ENCODE results near the gene SHANK1.

- TF ChIP-seq CTCF (IDR thresholded peaks at IDR 0.05) (no peak), EP300 (IDR thresholded peaks at IDR 0.05) (no peak)
Measured at GRCh38 chr19:50678323-50678722, 41.3 kb downstream of the SHANK1 start.
